ENCODE results near the gene ARMC8.

DNA sequence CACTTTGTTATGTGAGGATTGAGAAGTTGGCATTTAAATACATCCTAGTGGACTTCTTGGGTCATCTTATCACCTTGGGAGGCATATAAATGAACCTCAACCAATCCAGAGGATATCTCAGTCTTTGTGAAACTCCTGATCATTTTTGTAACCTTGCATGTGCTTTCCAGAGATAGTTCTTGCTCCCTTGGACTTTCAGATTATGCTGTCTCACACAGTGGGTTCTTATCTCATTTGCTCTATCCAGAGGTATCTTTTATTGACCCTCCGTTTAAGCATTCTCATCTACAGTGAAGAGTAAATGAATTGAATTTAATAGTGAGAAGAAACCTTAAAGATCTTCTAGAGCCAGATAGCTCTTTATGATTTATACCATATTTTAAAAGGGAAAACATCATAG lies 10.4 kb downstream of the ARMC8 start:
- TF ChIP-seq CTCF (IDR thresholded peaks at IDR 0.05) (no peak), POLR2AphosphoS5 (IDR thresholded peaks at IDR 0.05) (no peak), EP300 (IDR thresholded peaks at IDR 0.05) (no peak)
